UCSD-AML1 (cell line): ENCODE measurements around the gene MORN5.
A peak's percentile ranks its signal among the peaks of the same experiment; 100 is the strongest.

Source experiments
- DNase-seq: peaks from one replicate; lab custom pipeline; 2025; ENCODE audit not compliant: unreplicated experiment; lab: John Stamatoyannopoulos, UW

MORN5 gene

DNA sequence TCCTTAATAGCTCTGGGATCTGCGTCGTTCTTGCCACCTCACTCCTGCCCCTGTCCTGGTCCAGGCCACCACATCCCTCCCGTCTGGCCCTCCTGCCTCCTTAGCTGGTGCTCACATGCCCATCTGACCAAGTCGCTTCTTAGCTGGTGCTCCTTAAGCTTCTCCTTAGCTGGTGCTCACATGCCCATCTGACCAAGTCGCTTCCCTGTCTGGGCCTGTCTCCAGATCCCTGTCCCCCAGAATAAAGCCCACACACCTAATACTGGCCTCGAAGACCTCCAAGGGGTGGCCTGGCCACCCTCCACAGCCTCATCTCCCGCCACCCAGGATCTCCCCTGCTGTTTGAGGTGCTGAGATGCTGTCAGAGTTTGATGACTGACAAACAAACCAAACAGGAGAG lies 35.2 kb upstream of the MORN5 start:
- no peak for DNase-seq

- DNase-seq: peak; percentile 85
Observed at GRCh38 chr9:122125158-122125508, 34.6 kb upstream of the MORN5 start.

GRCh38 chr9:122125509-122126330 lies 34.0 kb upstream of the MORN5 start:
- no peak for DNase-seq

DNA sequence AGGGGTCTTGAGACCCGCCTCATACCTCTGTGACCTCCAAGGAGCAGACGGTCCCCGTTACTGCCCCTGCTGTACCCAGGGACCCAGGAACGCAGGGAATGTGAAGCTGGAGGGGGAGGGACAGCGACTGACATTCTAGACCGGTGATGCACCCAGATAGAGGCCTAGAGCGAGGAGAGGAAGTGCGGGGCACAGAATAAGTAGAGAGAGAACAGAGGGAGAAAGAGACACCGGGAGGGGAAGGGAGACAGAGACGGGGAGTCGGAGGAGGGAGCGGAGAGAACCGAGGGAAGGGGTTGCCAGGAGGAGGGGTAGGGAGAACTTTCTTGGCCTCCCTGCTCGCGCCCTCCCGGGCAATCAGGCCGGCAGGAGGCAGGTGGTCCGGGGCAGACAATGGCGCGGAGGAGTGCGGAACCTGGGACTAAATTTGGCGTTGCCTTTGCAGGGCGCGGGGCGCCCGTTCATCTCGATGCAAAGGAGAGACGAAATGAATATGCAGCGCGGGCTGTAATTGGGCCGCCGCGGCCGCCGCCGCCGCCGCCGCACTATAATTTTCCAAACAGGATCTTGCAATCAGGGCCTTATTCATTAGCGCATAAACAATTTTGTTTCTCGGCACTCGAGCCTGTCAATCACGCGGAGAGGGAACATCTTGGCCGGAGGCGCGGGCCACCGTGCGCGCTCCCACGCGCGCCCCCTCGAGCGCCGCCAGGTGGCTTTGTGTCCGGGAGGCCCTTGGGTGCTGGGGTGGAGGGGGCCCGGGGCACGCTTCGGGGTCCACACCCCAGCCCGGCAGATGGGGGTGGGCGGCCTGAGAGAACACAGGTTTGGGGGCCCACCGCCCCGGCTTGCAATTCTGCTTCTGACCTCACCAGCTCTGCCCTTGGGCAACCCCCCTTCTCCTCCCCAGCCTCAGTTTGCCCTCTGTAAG lies 33.1 kb upstream of the MORN5 start:
- no peak for DNase-seq

- peak; percentile 35 for DNase-seq
Observed at GRCh38 chr9:122127396-122127798, 32.3 kb upstream of the MORN5 start.

- DNase-seq: peak; percentile 86
Observed at GRCh38 chr9:122128007-122128968, 31.4 kb upstream of the MORN5 start.

- DNase-seq: no peak
Observed at GRCh38 chr9:122128969-122129343, 30.8 kb upstream of the MORN5 start.

GRCh38 chr9:122129969-122130368 lies 29.7 kb upstream of the MORN5 start:
- no peak for DNase-seq

DNA sequence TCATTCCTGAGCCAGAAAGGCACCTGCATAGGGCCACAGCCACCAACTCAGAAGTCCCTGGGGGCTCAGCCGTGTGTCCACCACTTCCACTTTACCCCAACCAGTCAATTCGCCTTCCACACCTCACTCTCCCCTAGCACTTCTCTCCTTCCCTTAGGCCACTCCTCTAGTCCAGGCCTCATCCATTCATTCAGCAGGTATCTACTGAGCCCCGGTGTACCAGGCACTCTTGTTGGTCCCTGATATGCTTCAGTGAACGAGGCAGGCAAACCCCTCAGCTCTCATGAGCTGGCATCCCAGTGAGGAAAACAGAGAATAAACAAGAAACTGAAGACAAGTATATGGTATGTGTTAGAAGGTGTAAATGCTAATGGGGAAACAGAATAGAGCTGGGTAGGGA lies 28.9 kb upstream of the MORN5 start:
- DNase-seq: no peak

DNA sequence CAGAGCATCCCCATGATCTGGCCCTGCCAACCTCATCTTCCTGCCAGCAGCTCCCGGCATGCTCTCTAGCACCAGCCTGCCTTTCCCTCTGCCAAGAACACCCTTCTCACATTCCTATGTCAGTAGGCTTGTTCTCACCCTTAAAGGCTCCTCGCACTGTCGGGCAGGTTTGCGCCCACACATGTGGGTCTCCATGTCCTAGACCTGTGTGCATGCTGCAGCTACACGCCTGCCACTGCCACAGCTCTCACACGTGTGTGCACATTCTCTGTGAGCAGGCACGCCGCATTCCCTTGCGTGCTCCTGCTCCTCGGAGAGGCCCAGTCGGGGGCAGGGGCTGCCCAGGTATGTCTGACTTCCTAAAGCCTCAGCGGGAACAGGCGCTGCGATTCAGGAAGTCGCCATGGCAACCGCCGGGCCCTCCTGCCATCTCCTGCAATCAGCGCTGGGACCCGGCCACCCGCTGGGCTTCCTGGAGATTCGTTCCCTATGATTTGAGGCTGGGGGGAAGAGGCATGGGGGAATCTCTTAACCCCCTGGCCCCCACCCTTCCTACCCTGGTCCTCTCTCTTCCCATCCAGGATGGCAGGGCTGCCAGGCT lies 28.2 kb upstream of the MORN5 start:
- DNase-seq: no peak

DNA sequence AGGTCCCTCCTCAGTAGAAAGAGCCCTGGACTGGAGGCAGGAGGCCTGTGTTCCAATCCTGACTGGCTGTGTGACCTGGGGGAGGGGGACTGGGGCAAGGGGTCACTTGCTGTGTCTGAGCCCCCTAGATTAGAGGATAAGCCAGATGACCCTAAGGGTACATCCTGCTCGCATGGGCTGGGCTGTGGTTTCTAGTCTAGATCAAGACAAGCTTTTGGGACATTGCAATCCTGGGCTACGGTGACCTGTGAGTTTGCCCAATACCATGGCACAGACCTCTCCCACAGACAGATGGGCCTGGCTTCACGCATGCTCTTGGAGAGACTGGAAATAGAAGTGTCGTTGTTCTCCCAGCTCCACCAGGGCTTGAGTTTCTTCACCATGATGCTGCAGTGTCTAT lies 27.2 kb upstream of the MORN5 start:
- DNase-seq: no peak

- DNase-seq: no peak
Observed at GRCh38 chr9:122133263-122133983, 26.3 kb upstream of the MORN5 start.

GRCh38 chr9:122133984-122134535 lies 25.6 kb upstream of the MORN5 start:
- no peak for DNase-seq

- no peak for DNase-seq
Observed at GRCh38 chr9:122134822-122135528, 24.7 kb upstream of the MORN5 start.

DNA sequence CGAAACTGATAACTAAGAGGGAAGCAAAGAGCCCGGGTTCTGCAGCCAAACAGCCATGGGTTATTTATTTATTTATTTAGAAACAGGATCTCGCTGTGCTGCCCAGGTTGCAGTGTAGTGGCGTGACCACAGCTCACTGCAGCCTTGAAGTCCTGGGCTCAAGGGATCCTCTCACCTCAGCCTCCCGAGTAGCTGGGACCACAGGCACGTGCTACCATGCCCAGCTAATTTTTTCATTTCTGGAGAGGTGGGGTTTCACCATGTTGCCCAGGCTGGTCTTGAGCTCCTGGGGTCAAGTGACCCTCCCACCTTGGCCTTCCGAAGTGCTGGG lies 24.2 kb upstream of the MORN5 start:
- no peak for DNase-seq

GRCh38 chr9:122138560-122139268 lies 21.0 kb upstream of the MORN5 start:
- no peak for DNase-seq

DNA sequence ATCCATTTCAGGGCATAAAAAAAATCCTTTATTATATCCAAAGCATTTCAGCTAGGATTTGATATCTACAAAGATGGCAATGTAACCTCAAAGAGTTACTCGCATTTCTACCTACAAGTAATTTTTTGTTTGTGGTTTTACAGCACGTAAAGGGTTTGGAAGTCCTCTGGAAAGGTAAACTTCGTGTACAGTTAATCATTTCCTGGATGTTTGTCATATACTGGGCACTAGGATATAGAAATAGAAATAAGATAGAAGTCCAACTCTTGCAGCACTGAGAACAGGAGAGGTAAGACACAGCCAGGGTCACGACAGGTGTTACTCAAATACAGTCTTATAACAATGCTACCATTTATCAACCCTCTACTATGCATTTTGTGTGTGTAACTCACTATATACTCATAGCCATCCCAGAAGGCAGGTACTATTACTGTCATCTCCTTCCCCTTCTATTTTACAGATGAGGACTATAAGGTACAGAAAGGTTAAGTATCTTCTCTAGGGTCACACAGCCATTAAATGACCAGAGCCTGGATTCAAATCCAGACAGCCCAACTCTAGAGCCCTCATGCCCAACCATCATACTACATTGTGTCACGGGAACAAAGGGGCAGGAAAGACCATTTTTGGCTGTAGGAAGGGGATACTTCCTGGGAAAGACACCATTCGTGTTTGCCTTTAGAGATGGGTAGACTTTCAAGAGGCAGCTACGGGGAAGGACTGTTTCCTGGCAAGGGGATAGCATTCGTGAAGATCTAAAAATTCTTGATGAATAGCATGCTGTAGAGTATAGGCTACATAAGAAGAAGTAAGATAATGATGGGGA lies 19.1 kb upstream of the MORN5 start:
- no peak for DNase-seq

DNA sequence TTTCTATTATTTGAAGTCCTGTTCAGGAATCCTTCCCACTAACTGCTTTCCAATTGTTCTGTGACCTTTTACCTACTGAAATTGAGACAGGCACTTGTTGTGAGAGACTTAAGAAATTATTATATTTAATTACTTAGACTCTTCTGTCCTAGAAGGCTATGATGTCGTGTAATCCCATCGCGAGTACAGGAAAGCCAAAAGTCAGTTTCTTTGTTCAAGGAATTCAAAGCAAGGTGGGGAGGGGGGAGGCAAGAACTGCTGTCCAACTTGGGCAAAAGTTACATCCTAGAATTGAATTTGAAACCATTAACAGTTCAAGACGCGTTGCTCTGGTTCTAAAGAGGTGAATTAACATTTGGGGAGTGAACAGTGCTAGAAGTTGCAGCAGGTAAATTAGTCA lies 18.0 kb upstream of the MORN5 start:
- DNase-seq: no peak
